ENCODE results near the gene BTBD1.

The BTBD1 gene

GRCh38 chr15:83066734-83067637 is at the start of gene BTBD1:
BTBD1 (minus strand) TSS chr15:83067252; CDS start chr15:83067151, 101 bp downstream.
- peak; percentile 40 to 49 for DNase-seq

- no peak for DNase-seq
Measured at GRCh38 chr15:83115831-83116565, 48.9 kb upstream of the BTBD1 start.

GRCh38 chr15:83115410-83115809 is 48.4 kb upstream of the BTBD1 start:
- DNase-seq: no peak

- no peak for DNase-seq
Measured at GRCh38 chr15:83114856-83115255, 47.8 kb upstream of the BTBD1 start.

GRCh38 chr15:83113881-83114674 is 47.0 kb upstream of the BTBD1 start:
- DNase-seq: no peak

GRCh38 chr15:83112956-83113299 is 45.9 kb upstream of the BTBD1 start:
- no peak for DNase-seq

- no peak for DNase-seq
Measured at GRCh38 chr15:83112233-83112955, 45.3 kb upstream of the BTBD1 start.

GRCh38 chr15:83111149-83111548 is 44.1 kb upstream of the BTBD1 start:
- DNase-seq: no peak

- no peak for DNase-seq
Measured at GRCh38 chr15:83110381-83110780, 43.3 kb upstream of the BTBD1 start.

GRCh38 chr15:83109532-83109931 is 42.5 kb upstream of the BTBD1 start:
- DNase-seq: no peak

- DNase-seq: no peak
Measured at GRCh38 chr15:83108266-83109219, 41.5 kb upstream of the BTBD1 start.

GRCh38 chr15:83107841-83108181 is 40.8 kb upstream of the BTBD1 start:
- DNase-seq: no peak

GRCh38 chr15:83106994-83107840 is 40.2 kb upstream of the BTBD1 start, which contains the start of gene TM6SF1:
TM6SF1 (plus strand) TSS chr15:83107645; CDS start chr15:83107681, 36 bp downstream.
- DNase-seq: no peak

GRCh38 chr15:83105440-83105839 is 38.4 kb upstream of the BTBD1 start:
- no peak for DNase-seq

- no peak for DNase-seq
Measured at GRCh38 chr15:83104141-83104540, 37.1 kb upstream of the BTBD1 start.

GRCh38 chr15:83102346-83102745 is 35.3 kb upstream of the BTBD1 start:
- no peak for DNase-seq

GRCh38 chr15:83100097-83100646 is 33.1 kb upstream of the BTBD1 start:
- no peak for DNase-seq

- DNase-seq: no peak
Measured at GRCh38 chr15:83099290-83099689, 32.2 kb upstream of the BTBD1 start.

- DNase-seq: no peak
Measured at GRCh38 chr15:83098079-83098478, 31.0 kb upstream of the BTBD1 start.

- no peak for DNase-seq
Measured at GRCh38 chr15:83094583-83094982, 27.5 kb upstream of the BTBD1 start.
